ENCODE measurements around the gene MCF2L.

MCF2L gene

GRCh38 chr13:113125506-113126264 is 156.7 kb downstream of the MCF2L start:
- DNase-seq (ENCODE audit: low read depth) = no peak

GRCh38 chr13:113126265-113127150 is 157.5 kb downstream of the MCF2L start:
- no peak for DNase-seq (ENCODE audit: low read depth)

- no peak for DNase-seq (ENCODE audit: low read depth)
These were observed 160.5 kb downstream of the MCF2L start for GRCh38 chr13:113129480-113129879.

GRCh38 chr13:113129921-113130750 is 161.1 kb downstream of the MCF2L start:
- no peak for DNase-seq (ENCODE audit: low read depth)

GRCh38 chr13:113135281-113135760 is 166.3 kb downstream of the MCF2L start:
- no peak for DNase-seq (ENCODE audit: low read depth)

GRCh38 chr13:113137691-113138298 is 168.8 kb downstream of the MCF2L start:
- DNase-seq (ENCODE audit: low read depth) = no peak

- DNase-seq (ENCODE audit: low read depth) = no peak
These were observed 170.0 kb downstream of the MCF2L start for GRCh38 chr13:113138792-113139551.

- DNase-seq (ENCODE audit: low read depth) = no peak
These were observed 170.6 kb downstream of the MCF2L start for GRCh38 chr13:113139577-113139976.

- no peak for DNase-seq (ENCODE audit: low read depth)
These were observed 171.9 kb downstream of the MCF2L start for GRCh38 chr13:113140677-113141600.

- DNase-seq (ENCODE audit: low read depth) = no peak
These were observed 172.6 kb downstream of the MCF2L start for GRCh38 chr13:113141601-113141970.

- DNase-seq (ENCODE audit: low read depth) = no peak
These were observed 173.9 kb downstream of the MCF2L start for GRCh38 chr13:113142876-113143275.

GRCh38 chr13:113143466-113144254 is 174.6 kb downstream of the MCF2L start:
- no peak for DNase-seq (ENCODE audit: low read depth)

GRCh38 chr13:113144255-113144629 is 175.2 kb downstream of the MCF2L start:
- DNase-seq (ENCODE audit: low read depth) = no peak

GRCh38 chr13:113145496-113145895 is 176.5 kb downstream of the MCF2L start:
- no peak for DNase-seq (ENCODE audit: low read depth)

- DNase-seq (ENCODE audit: low read depth) = no peak
These were observed 177.0 kb downstream of the MCF2L start for GRCh38 chr13:113145911-113146598.

- no peak for DNase-seq (ENCODE audit: low read depth)
These were observed 177.7 kb downstream of the MCF2L start for GRCh38 chr13:113146750-113147149.

GRCh38 chr13:113147206-113147605 is 178.2 kb downstream of the MCF2L start:
- DNase-seq (ENCODE audit: low read depth) = no peak

- DNase-seq (ENCODE audit: low read depth) = no peak
These were observed 179.4 kb downstream of the MCF2L start for GRCh38 chr13:113148407-113148806.
